ENCODE measurements around the gene IL1RN. TPM values are rescaled to one million over a fixed set of nuclear protein-coding genes. Genes with fewer than 3 reads are reported as not detected.

The IL1RN gene
- total and polyA plus RNA-seq, 2 of the 13 experiments (the other 11 are each of a cell fraction or from before 2014, with no cell fraction given), result 21.2 to 101 TPM

GRCh38 chr2:113157897-113158753 is 30.7 kb downstream of the IL1RN start (continued):
- TF ChIP-seq ZFP36L1 (CRISPR knock-in tag; IDR thresholded peaks at IDR 0.05), result no peak
- no peak for TF ChIP-seq FOXP4 (CRISPR knock-in tag; IDR thresholded peaks at IDR 0.05)
- TF ChIP-seq ZNF629 (CRISPR knock-in tag; conservative IDR thresholded peaks at IDR 0.05), result no peak
- TF ChIP-seq IKZF4 (CRISPR knock-in tag; IDR thresholded peaks at IDR 0.05; ENCODE audit: borderline replicate concordance, low read depth, not compliant biosample characterization), result no peak
- TF ChIP-seq TRIM24 (CRISPR knock-in tag; IDR thresholded peaks at IDR 0.05), result no peak
- TF ChIP-seq ZNF644 (CRISPR knock-in tag; IDR thresholded peaks at IDR 0.05; ENCODE audit: low read depth), result no peak
- TF ChIP-seq EEA1 (CRISPR knock-in tag; IDR thresholded peaks at IDR 0.05; ENCODE audit: borderline replicate concordance), result no peak
- no peak for TF ChIP-seq ZNF17 (CRISPR knock-in tag; IDR thresholded peaks at IDR 0.05)
- TF ChIP-seq ATF5 (CRISPR knock-in tag; IDR thresholded peaks at IDR 0.05; ENCODE audit: low read depth), result no peak
- TF ChIP-seq ADNP (CRISPR knock-in tag; IDR thresholded peaks at IDR 0.05), result no peak
- no peak for TF ChIP-seq CREBL2 (CRISPR knock-in tag; IDR thresholded peaks at IDR 0.05; ENCODE audit: borderline replicate concordance)
- peak; percentile 99 for TF ChIP-seq ZNF205 (CRISPR knock-in tag; IDR thresholded peaks at IDR 0.05)
- peak; percentile 9 for TF ChIP-seq HNRNPLL (IDR thresholded peaks at IDR 0.05; ENCODE audit: low read depth, low read length, poor library complexity, severe bottlenecking)
- TF ChIP-seq ZFP90 (CRISPR knock-in tag; IDR thresholded peaks at IDR 0.05; ENCODE audit: borderline replicate concordance), result no peak
- TF ChIP-seq PRDM15 (CRISPR knock-in tag; IDR thresholded peaks at IDR 0.05), result no peak
- TF ChIP-seq ZNF562 (CRISPR knock-in tag; IDR thresholded peaks at IDR 0.05; ENCODE audit: borderline replicate concordance), result no peak
- 0 out of 2 replicates have a peak, but pooled peaks have one; percentile 54 for TF ChIP-seq SATB2 (CRISPR knock-in tag; IDR thresholded peaks at IDR 0.05)
- TF ChIP-seq ZSCAN22 (CRISPR knock-in tag; IDR thresholded peaks at IDR 0.05), result no peak
- no peak for TF ChIP-seq CREB1 (IDR thresholded peaks at IDR 0.05)
- TF ChIP-seq CREB1 (CRISPR knock-in tag; IDR thresholded peaks at IDR 0.05), result no peak; the same call in 1 of the 2 replicates
- TF ChIP-seq RARA (CRISPR knock-in tag; IDR thresholded peaks at IDR 0.05), result peak; percentile 79
- TF ChIP-seq TFDP1 (CRISPR knock-in tag; IDR thresholded peaks at IDR 0.05; ENCODE audit: borderline replicate concordance), result no peak
